ENCODE data around the gene SLC44A5.

DNA sequence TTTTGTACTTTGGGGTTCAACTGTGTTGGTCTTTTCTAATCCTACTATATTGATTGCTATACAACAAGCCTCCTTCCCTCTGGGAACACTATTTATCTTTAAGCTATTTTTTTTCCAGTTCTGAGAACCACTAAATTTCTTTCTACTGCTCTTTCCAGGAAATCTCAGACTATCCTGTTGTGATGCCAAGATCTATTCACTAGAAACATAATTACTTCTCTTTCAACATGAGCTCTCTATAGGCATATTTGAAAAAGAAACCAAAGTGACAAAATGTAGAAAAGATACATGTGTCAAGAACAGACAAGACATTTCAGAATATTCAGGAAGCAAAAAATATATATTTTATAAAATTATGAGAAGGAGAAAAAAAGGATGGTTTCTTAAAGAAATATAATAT, 82.9 kb downstream of the SLC44A5 start:
- TF ChIP-seq, protein P1, sequence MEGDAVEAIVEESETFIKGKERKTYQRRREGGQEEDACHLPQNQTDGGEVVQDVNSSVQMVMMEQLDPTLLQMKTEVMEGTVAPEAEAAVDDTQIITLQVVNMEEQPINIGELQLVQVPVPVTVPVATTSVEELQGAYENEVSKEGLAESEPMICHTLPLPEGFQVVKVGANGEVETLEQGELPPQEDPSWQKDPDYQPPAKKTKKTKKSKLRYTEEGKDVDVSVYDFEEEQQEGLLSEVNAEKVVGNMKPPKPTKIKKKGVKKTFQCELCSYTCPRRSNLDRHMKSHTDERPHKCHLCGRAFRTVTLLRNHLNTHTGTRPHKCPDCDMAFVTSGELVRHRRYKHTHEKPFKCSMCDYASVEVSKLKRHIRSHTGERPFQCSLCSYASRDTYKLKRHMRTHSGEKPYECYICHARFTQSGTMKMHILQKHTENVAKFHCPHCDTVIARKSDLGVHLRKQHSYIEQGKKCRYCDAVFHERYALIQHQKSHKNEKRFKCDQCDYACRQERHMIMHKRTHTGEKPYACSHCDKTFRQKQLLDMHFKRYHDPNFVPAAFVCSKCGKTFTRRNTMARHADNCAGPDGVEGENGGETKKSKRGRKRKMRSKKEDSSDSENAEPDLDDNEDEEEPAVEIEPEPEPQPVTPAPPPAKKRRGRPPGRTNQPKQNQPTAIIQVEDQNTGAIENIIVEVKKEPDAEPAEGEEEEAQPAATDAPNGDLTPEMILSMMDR (IDR thresholded peaks at IDR 0.05): no peak
- TF ChIP-seq POLR2AphosphoS5 (IDR thresholded peaks at IDR 0.05): no peak
- TF ChIP-seq EP300 (IDR thresholded peaks at IDR 0.05; ENCODE audit: low read depth): no peak
- TF ChIP-seq POLR2A (IDR thresholded peaks at IDR 0.05): no peak

Data from transverse colon (tissue), 4 donors.